Measurements from ENCODE around the gene PHACTR3.

The PHACTR3 gene

GRCh38 chr20:59575216-59575615 lies 29.1 kb upstream of the PHACTR3 start:
- no peak for TF ChIP-seq CTCF (IDR thresholded peaks at IDR 0.05; ENCODE audit: insufficient read depth, low read depth, low read length, missing control alignments)
- no peak overlapping the region for H3K4me3 ChIP-seq (ENCODE audit: low read length)
- no peak for DNase-seq (ENCODE audit: low read depth)

- TF ChIP-seq CTCF (IDR thresholded peaks at IDR 0.05; ENCODE audit: insufficient read depth, low read depth, low read length, missing control alignments), result no peak
- no peak overlapping the region for H3K4me3 ChIP-seq (ENCODE audit: low read length)
- DNase-seq (ENCODE audit: low read depth), result no peak
Observed at GRCh38 chr20:59575653-59576052, 28.7 kb upstream of the PHACTR3 start.

- DNase-seq (ENCODE audit: low read depth), result no peak
- TF ChIP-seq CTCF (IDR thresholded peaks at IDR 0.05; ENCODE audit: insufficient read depth, low read depth, low read length, missing control alignments), result no peak
- no peak overlapping the region for H3K4me3 ChIP-seq (ENCODE audit: low read length)
Observed at GRCh38 chr20:59576216-59576953, 28.0 kb upstream of the PHACTR3 start.

GRCh38 chr20:59577037-59577808 lies 27.1 kb upstream of the PHACTR3 start:
- TF ChIP-seq CTCF (IDR thresholded peaks at IDR 0.05; ENCODE audit: insufficient read depth, low read depth, low read length, missing control alignments), result no peak
- H3K4me3 ChIP-seq (ENCODE audit: low read length), result no peak overlapping the region
- DNase-seq (ENCODE audit: low read depth), result no peak

- no peak for TF ChIP-seq CTCF (IDR thresholded peaks at IDR 0.05; ENCODE audit: insufficient read depth, low read depth, low read length, missing control alignments)
- no peak for DNase-seq (ENCODE audit: low read depth)
- H3K4me3 ChIP-seq (ENCODE audit: low read length), result no peak overlapping the region
Observed at GRCh38 chr20:59577809-59578435, 26.4 kb upstream of the PHACTR3 start.

GRCh38 chr20:59578436-59579403 lies 25.6 kb upstream of the PHACTR3 start:
- TF ChIP-seq CTCF (IDR thresholded peaks at IDR 0.05; ENCODE audit: insufficient read depth, low read depth, low read length, missing control alignments), result no peak
- no peak overlapping the region for H3K4me3 ChIP-seq (ENCODE audit: low read length)
- DNase-seq (ENCODE audit: low read depth), result no peak

All from epithelial cell of esophagus (primary cell).